ENCODE data around the gene SPACA6. TPM values are rescaled to one million over a fixed set of nuclear protein-coding genes. Genes with fewer than 3 reads are reported as not detected.
A peak's percentile ranks its signal among the peaks of the same experiment; 100 is the strongest.

Gene SPACA6
- total and polyA plus RNA-seq, 2 donors (not counting 1 experiment from before 2014, with no cell fraction given), result 5.5 to 8.6 TPM

DNA sequence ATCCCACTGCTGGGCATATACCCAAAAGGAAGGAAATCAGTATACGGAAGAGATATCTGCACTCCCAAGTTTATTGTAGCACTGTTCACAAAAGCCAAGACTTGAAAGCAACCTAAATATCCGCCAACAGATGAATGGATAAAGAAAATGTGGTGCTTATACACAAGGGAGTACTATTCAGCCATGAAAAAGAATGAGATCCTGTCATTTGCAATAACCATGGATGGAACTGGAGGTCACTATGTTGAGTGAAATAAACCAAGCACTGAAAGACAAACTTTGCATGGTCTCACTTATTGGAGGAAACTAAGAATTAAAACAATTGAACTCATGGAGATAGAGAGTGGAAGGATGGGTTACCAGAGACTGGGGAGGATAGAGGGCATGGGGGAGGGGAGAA is 40.0 kb upstream of the SPACA6 start:
- TF ChIP-seq, protein P1, sequence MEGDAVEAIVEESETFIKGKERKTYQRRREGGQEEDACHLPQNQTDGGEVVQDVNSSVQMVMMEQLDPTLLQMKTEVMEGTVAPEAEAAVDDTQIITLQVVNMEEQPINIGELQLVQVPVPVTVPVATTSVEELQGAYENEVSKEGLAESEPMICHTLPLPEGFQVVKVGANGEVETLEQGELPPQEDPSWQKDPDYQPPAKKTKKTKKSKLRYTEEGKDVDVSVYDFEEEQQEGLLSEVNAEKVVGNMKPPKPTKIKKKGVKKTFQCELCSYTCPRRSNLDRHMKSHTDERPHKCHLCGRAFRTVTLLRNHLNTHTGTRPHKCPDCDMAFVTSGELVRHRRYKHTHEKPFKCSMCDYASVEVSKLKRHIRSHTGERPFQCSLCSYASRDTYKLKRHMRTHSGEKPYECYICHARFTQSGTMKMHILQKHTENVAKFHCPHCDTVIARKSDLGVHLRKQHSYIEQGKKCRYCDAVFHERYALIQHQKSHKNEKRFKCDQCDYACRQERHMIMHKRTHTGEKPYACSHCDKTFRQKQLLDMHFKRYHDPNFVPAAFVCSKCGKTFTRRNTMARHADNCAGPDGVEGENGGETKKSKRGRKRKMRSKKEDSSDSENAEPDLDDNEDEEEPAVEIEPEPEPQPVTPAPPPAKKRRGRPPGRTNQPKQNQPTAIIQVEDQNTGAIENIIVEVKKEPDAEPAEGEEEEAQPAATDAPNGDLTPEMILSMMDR (conservative IDR thresholded peaks at IDR 0.05 in 1 of 2, IDR thresholded peaks at IDR 0.05 in 1 of 2; ENCODE audit: low read depth in 1 of 2, low read length in 2 of 2), result no peak
- TF ChIP-seq EZH2 (IDR thresholded peaks at IDR 0.05; ENCODE audit: low read length, missing control alignments), result no peak
- Histone ChIP-seq H2AFZ (ENCODE audit: low read length) (no peak overlapping the region), H3K27me3 (ENCODE audit: control insufficient read depth, insufficient read depth, low read length) (no peaks in the 10 kb centered on the region), H3K79me2 (ENCODE audit: control insufficient read depth, insufficient read depth, low read length) (no peaks in the 10 kb centered on the region), H3K4me2 (ENCODE audit: extremely low read depth, insufficient read depth, low read length) (no peak overlapping the region), H3K9ac (ENCODE audit: insufficient read depth, low read length) (no peak overlapping the region), H4K20me1 (ENCODE audit: control insufficient read depth, extremely low read depth, insufficient read depth, low read length) (no peaks in the 10 kb centered on the region), H3K36me3 (ENCODE audit: control insufficient read depth, insufficient read depth, low read length) (no peaks in the 10 kb centered on the region), H3K4me1 (ENCODE audit: control insufficient read depth, extremely low read depth, insufficient read depth, low read length) (no peaks in the 10 kb centered on the region), H3K4me3 (replicated peaks in 1 of 4; ENCODE audit: control extremely low read depth in 1 of 4, insufficient read depth in 1 of 4, low read depth in 3 of 4, low read length in 4 of 4) (no peak overlapping the region), H3K27ac (ENCODE audit: insufficient read depth, low read length) (no peak overlapping the region), H3K9me3 (ENCODE audit: control insufficient read depth, insufficient read depth, low read depth, low read length) (no peaks in the 10 kb centered on the region)
- no peak for DNase-seq (ENCODE audit: low read depth in 2 of 2)

DNA sequence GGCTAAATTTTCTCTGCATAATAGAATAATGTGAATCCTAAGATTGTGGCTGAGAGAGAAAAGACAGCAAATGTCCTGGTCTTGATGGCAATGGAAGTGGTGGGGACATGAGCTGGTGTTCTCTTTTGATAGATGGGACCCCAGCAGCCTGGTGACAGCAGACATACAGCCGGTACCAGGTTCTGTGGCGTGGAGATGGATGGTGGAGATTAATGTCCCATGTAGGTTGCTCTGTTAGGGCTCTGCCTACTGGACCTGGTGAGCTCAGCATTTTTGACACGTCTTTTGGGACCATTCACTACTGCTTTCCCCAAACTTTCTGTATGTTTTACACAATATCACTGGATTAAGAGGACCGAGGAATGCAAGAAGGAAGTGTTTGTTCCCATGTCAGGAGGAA is 38.3 kb upstream of the SPACA6 start:
- H3K4me2 ChIP-seq (ENCODE audit: extremely low read depth, insufficient read depth, low read length), result no peak overlapping the region
- no peaks in the 10 kb centered on the region for H3K9me3 ChIP-seq (ENCODE audit: control insufficient read depth, insufficient read depth, low read depth, low read length)
- no peak overlapping the region for H3K27ac ChIP-seq (ENCODE audit: insufficient read depth, low read length)
- H2AFZ ChIP-seq (ENCODE audit: low read length), result no peak overlapping the region
- H3K36me3 ChIP-seq (ENCODE audit: control insufficient read depth, insufficient read depth, low read length), result no peaks in the 10 kb centered on the region
- TF ChIP-seq, protein P1 (conservative IDR thresholded peaks at IDR 0.05 in 1 of 2, IDR thresholded peaks at IDR 0.05 in 1 of 2; ENCODE audit: low read depth in 1 of 2, low read length in 2 of 2), result no peak
- TF ChIP-seq EZH2 (IDR thresholded peaks at IDR 0.05; ENCODE audit: low read length, missing control alignments), result no peak
- no peak overlapping the region for H3K9ac ChIP-seq (ENCODE audit: insufficient read depth, low read length)
- no peaks in the 10 kb centered on the region for H3K27me3 ChIP-seq (ENCODE audit: control insufficient read depth, insufficient read depth, low read length)
- no peaks in the 10 kb centered on the region for H3K79me2 ChIP-seq (ENCODE audit: control insufficient read depth, insufficient read depth, low read length)
- no peaks in the 10 kb centered on the region for H4K20me1 ChIP-seq (ENCODE audit: control insufficient read depth, extremely low read depth, insufficient read depth, low read length)
- H3K4me1 ChIP-seq (ENCODE audit: control insufficient read depth, extremely low read depth, insufficient read depth, low read length), result no peaks in the 10 kb centered on the region
- no peak overlapping the region for H3K4me3 ChIP-seq (replicated peaks in 1 of 4; ENCODE audit: control extremely low read depth in 1 of 4, insufficient read depth in 1 of 4, low read depth in 3 of 4, low read length in 4 of 4)
- DNase-seq (ENCODE audit: low read depth in 2 of 2), result no peak

DNA sequence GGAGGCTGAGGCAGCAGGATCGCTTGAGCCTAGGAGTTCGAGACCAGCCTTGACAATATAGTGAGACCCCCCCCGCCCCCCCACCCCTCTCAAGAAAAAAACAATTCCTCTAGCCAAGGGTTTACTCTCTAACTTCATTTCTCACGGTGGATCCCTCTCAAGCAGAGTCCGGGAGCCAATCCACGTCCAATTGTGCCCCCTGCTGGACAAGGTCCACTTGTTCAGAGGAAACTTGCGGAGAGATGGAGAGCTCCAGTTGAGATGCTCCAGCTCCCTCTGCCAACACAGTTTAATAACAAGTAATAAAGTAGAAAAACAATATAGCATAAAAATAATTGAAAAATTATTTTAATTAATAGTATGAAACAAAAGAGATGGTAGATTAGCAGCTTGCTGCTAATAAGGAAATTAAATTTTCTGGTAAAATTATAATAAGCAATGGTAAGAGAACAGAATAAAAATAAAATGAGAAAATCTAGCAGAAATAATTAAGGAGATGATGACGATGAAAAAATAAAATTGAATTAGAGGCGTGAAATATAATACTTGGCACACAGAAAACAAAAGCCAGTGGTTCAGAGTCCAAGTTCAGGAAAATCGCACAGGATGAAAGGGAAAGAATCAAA is 32.0 kb upstream of the SPACA6 start:
- Histone ChIP-seq H3K79me2 (ENCODE audit: control insufficient read depth, insufficient read depth, low read length) (no peaks in the 10 kb centered on the region), H3K9me3 (ENCODE audit: control insufficient read depth, insufficient read depth, low read depth, low read length) (no peaks in the 10 kb centered on the region), H4K20me1 (ENCODE audit: control insufficient read depth, extremely low read depth, insufficient read depth, low read length) (no peaks in the 10 kb centered on the region), H3K27ac (ENCODE audit: insufficient read depth, low read length) (no peak overlapping the region), H3K36me3 (ENCODE audit: control insufficient read depth, insufficient read depth, low read length) (no peaks in the 10 kb centered on the region), H3K27me3 (ENCODE audit: control insufficient read depth, insufficient read depth, low read length) (no peaks in the 10 kb centered on the region), H3K4me1 (ENCODE audit: control insufficient read depth, extremely low read depth, insufficient read depth, low read length) (no peaks in the 10 kb centered on the region), H3K9ac (ENCODE audit: insufficient read depth, low read length) (no peak overlapping the region), H3K4me2 (ENCODE audit: extremely low read depth, insufficient read depth, low read length) (no peak overlapping the region), H3K4me3 (replicated peaks in 1 of 4; ENCODE audit: control extremely low read depth in 1 of 4, insufficient read depth in 1 of 4, low read depth in 3 of 4, low read length in 4 of 4) (no peak overlapping the region), H2AFZ (ENCODE audit: low read length) (no peak overlapping the region)
- peak; percentile 54 to 79 for DNase-seq (ENCODE audit: low read depth in 2 of 2)
- TF ChIP-seq EZH2 (IDR thresholded peaks at IDR 0.05; ENCODE audit: low read length, missing control alignments), result no peak
- TF ChIP-seq, protein P1 (conservative IDR thresholded peaks at IDR 0.05 in 1 of 2, IDR thresholded peaks at IDR 0.05 in 1 of 2; ENCODE audit: low read depth in 1 of 2, low read length in 2 of 2), result peak; percentile 70 to 71

Data from fibroblast of lung (primary cell).